CD4-positive, alpha-beta T cell treated with Interleukin-6 for 4 hours (primary cell): ENCODE data around the gene TRIB2.

Source experiments
- DNase-seq: peaks from one replicate; pipeline ENCODE4 v3.0.0-alpha.2; 2020; ENCODE audit warnings: mixed read lengths

The TRIB2 gene

DNA sequence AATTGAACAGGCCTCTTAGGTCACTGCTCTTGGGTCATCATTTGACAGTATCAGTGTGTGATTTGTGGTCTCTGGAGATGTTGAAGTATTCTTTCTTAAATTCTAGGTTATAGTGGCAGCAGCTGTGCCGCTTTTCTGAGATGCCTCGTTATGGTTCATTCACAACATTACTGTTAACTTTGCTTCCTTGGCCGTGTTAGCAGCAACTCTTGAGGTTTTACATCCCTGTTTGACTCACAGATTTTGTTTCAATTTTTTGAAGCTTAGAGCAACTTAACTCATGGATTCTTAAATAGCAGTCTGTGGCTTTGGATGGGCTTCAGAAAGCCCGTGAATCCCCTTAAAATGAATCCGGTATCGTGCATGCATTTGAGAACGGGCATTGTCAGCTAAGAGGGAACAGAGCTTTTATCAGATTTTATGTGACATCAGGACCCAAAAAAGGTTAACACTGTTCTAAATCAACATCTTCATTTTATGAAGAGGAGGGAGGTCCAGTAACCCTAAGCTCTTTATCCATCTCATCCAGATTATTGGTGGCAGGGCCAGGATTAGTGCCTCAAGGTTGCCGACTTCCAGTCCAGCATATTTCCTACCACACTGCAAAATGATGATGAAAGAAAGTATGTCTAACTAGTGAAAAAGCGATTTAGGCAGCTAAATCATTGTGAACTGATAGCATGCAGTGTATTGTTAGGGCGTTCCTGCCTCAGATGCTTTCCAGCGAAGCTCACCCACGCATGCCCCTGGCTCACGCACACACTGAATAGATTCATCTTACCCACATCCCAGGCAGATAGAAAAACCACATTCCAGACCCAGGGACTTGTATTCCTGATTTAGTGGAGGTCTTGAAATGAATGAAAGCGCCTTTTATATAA, 5.1 kb downstream of the TRIB2 start:
- no peak for DNase-seq

DNA sequence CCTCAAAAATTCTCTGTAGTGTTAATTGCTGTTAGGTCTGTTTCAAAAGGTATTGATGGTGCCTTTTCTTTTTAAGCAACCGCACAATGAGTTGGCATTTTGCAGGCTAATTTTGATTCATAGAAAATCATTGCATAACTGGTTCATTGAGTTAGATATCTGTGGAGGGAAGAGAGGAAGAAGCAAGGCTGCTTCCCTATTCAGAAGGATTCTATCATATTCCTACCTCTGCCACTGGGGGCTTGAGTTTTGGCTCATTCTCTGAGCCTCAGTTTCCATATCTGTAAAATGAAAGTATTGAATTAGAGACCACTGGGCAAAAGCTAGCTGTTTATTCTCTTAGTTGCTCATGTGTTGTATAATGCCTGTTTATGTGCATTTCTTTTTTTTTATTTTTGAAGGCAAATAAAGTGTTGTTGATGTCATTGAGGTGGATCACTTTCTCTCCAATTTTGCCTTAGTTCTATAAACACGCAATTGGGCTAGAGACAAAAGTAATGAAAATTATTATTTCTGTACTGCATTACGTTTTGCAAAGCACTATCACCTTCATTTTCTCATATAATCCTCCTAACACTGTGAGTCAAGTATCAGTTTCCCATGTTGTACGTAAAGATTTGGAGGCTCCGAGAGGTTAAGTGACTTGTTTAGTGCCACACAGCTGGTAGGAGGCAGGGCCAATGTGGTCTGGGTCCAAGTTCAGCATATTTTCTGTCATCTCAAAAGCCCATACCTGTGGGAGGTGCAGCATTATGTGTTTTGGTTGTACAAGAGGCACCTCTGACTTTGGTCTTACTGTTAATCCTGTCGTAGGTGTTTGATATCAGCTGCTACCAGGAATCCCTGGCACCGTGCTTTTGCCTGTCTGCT, 5.9 kb downstream of the TRIB2 start:
- DNase-seq, result no peak

DNA sequence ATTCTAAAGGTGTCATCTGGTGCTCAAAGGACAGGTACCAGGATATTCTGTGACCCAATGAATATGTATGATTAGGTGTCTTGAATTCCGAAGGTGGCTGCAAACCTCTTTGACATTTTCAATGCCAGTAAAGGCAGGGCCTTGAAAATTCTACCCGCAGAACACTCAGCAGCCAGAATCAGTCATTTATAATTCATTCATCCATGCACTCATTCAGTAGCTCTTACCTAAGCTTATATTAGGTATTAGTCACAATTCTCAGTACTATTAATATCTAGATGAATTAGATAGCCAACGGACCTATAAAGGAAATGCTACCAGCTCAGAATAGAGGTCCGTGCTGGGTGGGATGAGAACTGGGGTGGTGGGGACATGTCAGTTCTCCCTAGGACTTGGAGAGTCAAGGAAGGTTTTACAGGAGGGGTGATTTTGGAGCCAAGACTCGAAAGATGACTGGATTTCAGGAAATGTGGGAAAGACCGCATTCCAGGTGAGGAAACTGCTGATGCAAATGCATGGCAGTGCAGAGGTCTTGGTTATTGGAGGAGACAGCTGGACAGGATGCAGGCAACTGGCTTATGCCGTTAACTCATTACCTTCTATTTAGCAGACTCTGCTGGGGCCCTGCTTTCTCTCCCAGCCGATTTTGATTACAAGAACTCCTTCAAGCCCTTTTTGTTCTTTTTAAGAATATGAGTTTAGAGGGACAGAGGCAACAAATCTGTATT, 7.2 kb downstream of the TRIB2 start:
- no peak for DNase-seq

DNA sequence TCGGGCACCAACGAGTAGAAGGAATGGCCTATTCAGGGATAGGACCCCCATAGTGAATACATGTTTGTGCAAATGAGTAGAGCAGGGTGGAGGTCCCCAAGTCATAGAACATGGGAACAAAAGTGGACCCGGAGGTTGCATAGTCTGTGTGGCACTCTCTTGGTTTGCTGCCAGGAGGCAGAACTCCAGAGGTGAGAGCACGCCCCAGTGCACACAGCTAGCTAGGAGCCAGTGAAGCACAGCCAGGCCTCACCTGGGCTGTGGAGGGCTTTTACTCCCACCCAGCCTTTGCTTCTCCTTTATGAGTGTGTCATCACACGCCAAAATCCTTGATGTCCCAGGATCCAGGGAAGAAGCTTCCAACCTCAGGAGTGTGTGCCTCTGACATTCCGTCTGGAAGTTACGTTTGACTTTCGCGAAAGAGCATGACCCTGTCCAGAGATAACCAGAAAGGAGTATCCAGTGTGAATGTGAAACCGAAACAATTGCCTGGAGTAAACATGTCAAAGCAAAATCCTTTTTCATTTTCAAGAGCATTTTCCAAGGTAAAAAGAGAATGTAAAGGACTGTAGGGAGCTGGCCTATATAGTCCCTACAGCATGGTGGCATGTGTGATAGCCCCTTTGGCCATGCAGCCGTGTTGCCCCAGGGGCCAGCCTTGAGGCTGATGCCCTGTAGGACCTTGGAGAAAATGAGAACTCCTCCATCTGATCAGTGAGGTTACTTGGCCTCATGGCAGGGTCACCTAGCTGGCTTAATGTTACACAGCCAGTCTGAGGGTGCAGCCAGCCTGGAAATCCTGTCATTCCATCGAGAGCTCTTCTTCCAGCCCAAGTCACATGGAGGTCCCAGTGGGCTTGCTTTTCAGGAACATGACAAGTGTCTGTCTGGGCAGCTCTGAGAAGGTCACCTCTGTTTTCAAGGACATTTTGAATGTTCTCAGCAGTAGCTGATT, 8.8 kb downstream of the TRIB2 start:
- no peak for DNase-seq

DNA sequence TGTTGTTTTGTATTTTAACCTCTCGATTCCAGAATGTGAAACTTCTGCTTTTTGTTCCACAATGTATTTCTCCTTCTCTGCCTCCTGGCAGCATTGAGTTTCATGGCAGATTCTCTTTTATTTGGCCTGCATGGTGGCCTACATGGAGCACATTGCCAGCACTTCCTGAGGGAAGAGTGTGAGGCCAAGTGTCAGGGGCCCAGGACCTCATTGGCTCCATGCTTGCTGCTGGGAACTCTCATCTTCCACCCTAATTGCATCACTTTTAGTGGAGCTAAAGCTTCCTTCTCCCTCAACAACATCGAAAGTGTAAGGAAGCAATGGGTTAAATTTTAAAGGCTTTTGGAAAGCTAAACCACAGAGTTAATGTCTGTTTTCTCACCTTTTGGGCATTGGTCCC, 9.5 kb downstream of the TRIB2 start:
- DNase-seq, result no peak

DNA sequence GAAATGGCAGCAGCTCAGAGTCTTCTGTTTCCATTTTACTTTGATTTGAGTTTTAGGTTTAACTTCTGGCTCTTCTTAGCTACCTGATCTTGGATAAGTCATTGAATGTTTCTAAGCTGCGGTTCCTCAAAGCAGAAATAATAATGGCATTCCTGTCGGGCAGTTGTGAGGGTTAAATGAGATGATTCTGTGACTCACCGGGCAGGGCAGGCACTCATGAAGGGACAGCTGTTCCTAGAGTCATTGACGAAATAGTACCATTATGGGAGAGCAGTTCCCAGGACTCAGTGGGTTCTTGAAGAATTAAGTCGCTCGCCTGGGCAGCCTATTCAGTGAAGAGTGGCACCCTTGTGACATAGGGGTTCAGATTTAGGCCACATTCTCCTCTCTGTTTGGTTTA, 10.3 kb downstream of the TRIB2 start:
- no peak for DNase-seq

DNA sequence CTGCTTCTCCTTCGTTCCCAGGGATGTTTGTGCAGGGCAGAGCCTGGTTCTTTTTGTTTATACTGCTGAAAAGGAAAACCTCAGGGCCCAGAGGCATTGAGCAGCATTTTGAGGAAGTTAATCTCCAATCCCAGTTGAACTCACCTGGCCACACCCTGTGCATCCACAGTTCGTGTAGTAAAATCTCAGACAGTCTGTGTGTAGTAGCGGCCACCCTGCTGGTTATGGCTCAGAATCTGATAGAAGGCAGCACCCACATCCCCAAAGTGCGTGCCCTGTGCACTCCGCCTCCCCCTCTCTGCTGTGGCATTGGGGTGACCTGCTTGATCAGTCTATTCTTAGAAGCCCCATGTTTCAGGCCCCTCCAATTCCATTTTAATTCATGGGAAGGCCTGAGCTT, 10.9 kb downstream of the TRIB2 start:
- DNase-seq, result no peak

DNA sequence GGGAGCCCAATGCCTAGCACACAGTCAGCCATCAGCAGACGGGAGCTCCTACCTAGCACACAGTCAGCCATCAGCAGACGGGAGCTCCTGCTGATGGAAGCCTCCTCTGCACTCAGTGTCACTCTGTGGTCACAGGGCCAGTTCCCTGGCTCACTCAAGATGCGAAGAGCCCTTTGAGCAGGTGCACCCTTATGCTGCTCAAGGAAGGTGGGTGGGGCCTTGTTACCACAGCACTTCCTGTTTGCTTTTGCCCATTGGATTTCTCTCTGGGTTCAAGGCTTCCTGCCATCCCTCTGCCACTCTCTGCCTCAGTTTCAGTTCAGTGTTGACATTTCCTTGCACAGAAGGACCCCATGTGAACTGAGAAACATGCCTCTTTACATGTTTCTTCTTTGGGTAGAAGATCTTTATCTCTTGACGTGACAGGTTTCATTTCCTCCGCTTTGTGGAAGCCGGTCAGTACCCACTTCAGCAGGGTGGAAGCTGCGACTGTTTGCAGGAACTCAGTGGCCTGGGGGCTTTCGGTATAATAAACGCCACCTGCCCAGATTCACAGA, 11.6 kb downstream of the TRIB2 start:
- peak; percentile 67 for DNase-seq

DNA sequence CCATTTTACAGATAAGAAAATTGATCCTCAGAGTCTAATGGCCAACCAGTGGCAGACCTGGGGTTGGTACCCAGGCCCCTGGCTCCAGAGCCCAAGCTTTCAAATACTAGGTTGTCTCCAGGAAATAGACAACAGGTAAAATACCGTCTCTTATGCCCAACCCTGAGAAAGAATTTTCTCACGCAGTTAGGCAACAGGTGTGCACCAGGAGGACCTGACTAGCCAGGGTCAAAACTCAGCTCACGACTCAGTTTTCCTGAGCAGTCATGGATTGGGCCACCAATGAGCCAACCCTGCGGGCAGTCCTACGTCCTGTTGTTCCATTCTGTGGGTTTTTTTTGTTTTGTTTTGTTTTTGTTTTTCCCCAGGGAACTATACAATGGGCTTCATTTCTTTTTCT, 13.5 kb downstream of the TRIB2 start:
- no peak for DNase-seq

DNA sequence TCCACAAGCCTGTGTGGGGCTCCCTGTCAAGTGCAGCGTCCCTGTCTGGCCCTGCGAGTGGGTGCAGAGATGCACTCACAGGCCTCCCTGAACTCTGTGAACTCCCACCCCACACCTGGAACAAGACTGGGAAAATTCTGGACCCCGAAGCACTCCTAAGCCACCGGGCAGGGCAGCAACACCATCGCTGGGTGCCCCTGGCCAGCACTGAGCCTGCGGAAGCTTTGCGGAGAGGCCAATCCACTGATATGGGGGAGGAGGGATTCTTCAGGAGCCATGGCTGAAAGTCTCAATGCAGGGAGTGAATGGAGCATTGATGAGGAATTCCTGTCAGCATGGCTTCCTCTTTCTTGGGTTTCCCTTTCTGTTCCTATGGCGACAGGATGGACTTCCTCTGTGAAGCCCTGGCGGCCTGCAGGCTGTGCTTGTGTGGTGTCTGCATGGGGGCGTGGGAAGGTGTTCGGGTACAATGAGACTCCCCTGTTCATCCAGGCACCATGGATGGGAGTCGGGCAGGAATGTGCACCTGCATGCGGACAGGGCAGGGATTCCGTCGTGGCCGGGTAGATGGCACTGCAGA, 15.1 kb downstream of the TRIB2 start:
- no peak for DNase-seq

DNA sequence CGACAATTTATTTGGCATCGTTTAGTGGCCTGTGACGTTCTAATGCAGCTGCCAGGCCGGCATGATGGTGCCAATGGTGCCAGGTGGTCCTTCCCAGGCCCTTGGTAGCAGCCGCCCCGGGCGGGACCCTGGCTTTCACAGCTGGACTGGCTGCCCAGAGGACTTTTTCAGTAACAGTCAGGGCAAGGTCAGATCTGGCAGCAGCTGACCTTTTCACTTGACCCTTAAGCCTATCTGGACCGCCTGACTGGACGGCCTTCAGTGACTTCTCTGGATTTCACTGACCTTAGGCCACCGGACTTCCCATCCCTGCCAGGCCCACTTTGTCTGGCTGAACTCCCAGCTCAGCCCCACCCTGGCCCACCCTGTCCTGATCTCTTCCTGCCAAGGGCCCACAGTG, 15.9 kb downstream of the TRIB2 start:
- no peak for DNase-seq

DNA sequence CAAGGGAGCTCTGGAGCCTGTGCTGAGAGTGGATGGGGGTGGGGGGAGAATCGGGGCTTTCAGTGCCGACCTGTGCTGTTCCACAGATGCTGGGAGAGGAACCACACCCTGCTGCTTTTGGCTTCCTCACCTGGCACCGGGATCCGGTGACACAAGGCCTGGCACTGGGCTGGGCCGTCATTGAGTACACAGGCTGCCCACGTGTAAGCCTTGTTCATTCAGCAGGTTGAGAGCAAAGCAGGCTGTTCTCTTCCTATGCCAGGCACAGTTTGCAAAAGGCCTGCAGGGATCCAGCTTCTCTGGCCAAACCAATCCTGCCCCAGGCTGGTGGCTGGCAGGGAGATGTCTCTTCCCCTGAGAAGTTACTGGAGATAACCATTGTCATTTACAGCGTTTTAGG, 17.1 kb downstream of the TRIB2 start:
- no peak for DNase-seq

DNA sequence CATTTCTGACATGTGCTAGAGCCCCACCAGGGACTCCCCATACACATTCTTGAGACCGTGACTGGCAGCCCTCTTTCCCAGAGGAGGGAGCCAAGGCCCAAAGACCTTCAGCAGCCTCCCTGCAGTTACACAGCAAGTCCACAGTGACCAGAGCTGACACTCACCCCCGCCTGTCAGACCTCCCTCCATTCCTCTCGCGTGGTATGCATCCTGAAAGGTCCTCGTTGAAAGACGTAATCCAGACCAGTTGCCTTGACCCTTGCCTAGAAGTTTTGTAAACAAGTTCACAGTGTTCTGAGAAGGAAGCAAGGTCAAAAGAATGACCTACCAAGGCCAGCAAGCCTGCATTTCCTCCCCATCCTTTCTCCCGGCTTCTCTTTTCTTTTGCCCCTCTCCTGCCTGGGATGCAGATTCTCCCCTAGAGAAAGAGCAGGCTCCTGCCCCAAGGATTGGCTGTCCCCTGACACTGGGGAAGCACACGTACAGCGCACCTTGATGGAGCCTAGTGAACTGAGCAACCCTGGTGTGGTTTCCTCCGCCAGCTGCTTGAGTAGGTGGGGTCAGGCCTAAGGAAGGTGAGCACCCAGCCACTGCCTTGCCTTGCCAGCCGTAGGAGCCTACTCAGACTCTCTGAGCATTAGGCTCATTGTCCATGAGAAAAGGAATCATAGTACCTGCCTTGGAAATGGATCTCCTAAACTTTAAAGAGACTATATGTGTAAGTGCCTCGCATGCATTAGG, 18.3 kb downstream of the TRIB2 start:
- DNase-seq, result peak; percentile 35

DNA sequence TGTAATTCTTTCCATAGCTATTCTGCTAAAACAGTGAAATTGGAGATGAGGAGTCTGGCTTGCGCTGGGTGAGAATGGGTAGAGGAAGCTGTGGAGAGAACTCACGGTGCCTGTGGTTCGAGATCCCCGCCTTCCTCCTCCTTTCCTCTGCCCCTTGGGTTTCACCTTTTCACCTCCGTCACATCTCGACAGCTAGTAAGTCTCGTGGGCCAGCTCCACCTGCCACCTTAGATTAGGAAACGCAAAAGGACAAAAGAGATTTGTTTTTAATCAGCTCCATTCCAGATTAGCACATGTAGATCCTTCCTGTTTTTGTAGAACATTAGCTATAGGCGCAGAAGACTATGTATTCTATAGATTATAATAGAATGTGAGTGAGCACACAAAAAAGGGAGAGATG, 20.6 kb downstream of the TRIB2 start:
- peak; percentile 27 for DNase-seq

DNA sequence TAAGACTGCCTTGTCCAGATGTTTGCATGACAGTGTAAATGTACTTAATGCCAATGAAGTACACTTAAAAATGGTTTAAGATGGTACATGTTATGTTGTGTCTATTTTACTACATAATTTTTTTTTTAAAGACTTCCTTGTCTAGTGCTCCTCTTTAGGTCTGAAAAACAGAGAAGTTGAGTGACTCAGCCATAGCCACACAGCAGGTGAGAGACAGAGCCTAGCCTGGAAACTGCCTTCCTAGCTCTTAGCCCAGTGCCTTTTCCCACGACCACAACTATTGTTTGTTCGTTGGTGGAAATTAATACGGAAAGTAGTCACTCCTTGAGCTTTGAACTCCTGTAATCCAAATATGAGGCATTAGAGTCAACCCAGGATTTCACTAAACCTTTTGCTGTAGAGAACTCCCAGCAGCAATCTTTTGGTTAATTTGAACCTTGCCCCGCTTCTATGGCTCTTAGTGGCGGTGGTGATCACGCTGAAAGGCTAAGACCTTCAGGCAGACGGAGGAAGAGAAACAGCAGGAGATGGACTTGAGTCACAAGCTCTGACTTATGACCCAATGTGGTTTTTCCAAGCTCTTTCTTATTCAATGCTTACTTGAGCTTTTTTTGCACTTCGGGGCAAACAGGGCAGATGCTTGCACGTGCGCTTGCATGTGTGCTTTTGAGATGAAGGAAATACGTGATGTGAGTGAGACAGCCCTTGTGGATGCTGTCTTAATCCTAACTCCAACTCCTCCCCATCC, 21.2 kb downstream of the TRIB2 start:
- DNase-seq, result no peak

DNA sequence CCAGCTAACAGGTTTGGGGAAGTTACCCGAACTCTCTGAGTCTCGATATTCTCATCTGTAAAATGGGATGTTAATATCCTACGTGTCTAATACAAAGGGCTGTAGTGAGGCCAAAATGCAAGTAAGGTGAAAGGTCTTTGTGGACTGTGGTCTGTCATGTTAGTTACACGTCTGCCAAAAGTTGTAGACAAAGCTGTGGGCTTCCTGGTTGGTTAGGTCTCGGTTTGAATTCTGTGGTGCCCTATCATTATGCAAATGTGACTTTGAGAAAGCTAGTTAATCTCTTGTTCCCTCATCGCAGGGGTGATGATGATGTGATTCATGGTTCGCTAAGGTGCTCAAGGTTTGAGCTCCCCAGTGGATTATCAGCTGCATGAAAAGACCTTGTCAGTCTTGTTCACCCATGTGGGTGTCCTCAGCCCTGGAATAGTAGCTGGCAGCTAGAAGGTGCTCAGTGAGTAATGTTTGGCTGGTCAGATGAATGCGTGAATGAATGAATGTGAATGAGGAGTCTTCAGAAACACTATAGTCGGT, 23.1 kb downstream of the TRIB2 start:
- DNase-seq, result no peak

DNA sequence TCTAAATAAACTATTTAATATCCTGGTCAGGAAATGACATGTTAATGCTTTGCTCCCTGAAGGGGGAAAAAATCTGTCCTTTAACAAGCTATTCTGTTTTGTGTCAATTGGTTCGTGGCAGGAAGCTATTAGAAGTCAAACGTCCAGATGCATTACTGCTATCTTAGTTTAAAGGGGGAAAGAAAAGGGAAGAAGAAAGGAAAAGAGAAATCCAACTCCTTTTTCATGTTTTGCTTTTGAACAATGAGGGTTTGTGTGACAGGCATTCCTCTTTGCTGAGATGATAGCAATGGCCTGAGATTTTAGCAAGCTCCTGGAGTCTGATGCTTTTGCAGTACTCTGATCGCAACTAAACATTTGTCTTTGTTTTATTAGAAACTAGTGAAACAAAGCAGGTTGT, 24.6 kb downstream of the TRIB2 start:
- DNase-seq, result no peak

DNA sequence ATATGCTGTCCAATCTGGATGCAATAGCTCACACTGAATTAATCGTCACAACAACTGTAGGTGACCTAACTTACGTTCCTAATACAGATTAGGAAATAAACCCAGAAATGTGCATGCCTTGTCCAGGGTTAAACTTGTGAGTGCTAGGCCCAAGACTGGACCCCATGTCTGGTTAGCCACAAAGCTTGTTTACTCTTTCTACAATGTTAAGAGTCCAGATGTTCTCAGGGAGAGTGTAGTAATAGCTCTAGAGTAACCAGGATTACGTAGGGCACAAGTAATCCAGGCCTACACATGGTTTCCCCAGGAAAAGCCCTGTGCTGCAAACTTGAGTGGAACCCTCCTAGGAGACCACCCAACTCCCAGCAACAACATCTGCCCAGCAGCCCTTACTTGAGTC, 26.2 kb downstream of the TRIB2 start:
- no peak for DNase-seq

DNA sequence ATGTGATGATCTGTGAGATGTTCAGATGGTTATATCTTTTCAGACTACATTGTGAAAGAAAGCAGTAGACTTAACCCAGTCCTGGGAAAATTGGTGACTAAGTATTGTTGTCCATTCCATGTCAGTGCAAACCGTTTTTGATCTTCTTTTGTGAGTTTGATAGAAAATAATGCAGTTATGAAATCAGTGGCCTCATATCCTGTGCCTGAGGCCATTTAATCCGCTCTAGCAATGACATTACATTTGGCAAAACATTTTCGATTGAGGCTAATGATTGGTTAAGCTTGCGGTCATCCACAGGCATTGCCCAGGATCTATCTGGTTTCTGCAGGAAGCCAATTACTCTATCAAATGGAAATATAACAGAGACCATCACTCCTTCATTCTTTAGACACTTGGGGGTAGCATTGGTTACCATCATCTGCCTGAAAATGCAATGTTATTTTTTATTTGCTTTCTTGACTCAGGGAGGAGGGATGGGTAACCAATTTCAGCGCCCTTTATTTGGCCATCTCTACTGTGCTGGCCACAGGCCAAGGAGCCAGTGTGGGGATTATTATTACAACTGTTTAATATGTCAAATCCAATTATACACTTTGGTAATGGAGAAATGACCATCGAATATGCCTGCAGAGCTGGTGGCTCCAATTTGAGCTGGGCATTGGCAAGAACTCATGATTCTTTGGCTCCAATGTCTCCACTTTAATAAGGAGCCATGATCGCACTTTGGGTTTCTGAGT, 33.6 kb downstream of the TRIB2 start:
- no peak for DNase-seq
